Measurements from ENCODE around the gene ALDH1A1. TPM values are rescaled to one million over a fixed set of nuclear protein-coding genes. Genes with fewer than 3 reads are reported as not detected.
A peak's percentile ranks its signal among the peaks of the same experiment; 100 is the strongest.

ALDH1A1 gene
- total and polyA plus RNA-seq, 9 of the 15 experiments (the other 6 are each of a cell fraction or from before 2014, with no cell fraction given): 1.8 to 86.3 (median 24.4) TPM

GRCh38 chr9:72948575-72949243 lies 4.1 kb downstream of the ALDH1A1 start:
- FAIRE-seq (no peak), ATAC-seq (no peak), DNase-seq (ENCODE audit: extremely low read depth in 1 of 4, low spot score in 3 of 4) (no peak)
- WGBS (ENCODE audit: insufficient coverage, low coverage, missing lambda C conversion rate): 31% methylated on average over 6 of the region's 6 CpGs
- Histone ChIP-seq H3K36me3 (ENCODE audit: control insufficient read depth, insufficient read depth, low read length) (no peaks in the 10 kb centered on the region), H3K9me1 (ENCODE audit: control insufficient read depth, insufficient read depth, low read length) (no peaks in the 10 kb centered on the region), H3K27me3 (ENCODE audit: control insufficient read depth in 2 of 2, insufficient read depth in 2 of 2, low read length in 2 of 2) (no peaks in the 10 kb centered on the region), H3K4me3 (no peak overlapping the region), H3K9me3 (replicated peaks; ENCODE audit: control insufficient read depth, insufficient read depth, low read depth, low read length) (no peaks in the 10 kb centered on the region), H3K27ac (ENCODE audit: extremely low read depth, low read depth, low read length) (0 out of 3 replicates have a peak overlapping the region, but pooled peaks have one; percentile 15), H3K9ac (ENCODE audit: insufficient read depth in 1 of 2, low read depth in 2 of 2, low read length in 2 of 2) (peak overlapping the region in 1 of 2 experiments; percentile 17; a peak in 1 of 4 replicates), H3K79me2 (ENCODE audit: control insufficient read depth, insufficient read depth, low read length) (0 out of 3 replicates have a peak, but pooled peaks cover 7% of the 10 kb centered on the region), H2AFZ (ENCODE audit: low read depth, low read length) (peak overlapping the region; percentile 71), H3K4me2 (ENCODE audit: insufficient read depth, low read length) (peak overlapping the region; percentile 40), H4K20me1 (replicated peaks; ENCODE audit: control insufficient read depth, insufficient read depth, low read length) (no peaks in the 10 kb centered on the region), H3K4me1 (replicated peaks in 1 of 2; ENCODE audit: control insufficient read depth in 2 of 2, insufficient read depth in 2 of 2, low read length in 2 of 2) (peaks cover 0 to 3% of the 10 kb centered on the region in 2 experiments; a peak in 3 of 5 replicates)
- in situ Hi-C loops (cut with MboI): no loop called here
- TF ChIP-seq CBFB (CRISPR knock-in tag; IDR thresholded peaks at IDR 0.05) (no peak), ETS2 (tag; IDR thresholded peaks at IDR 0.05; ENCODE audit: borderline replicate concordance, poor library complexity, severe bottlenecking) (no peak), MLX (CRISPR knock-in tag; conservative IDR thresholded peaks at IDR 0.05) (no peak), TAF15 (IDR thresholded peaks at IDR 0.05; ENCODE audit: low read depth, low read length) (no peak), FOXJ2 (tag; IDR thresholded peaks at IDR 0.05) (no peak), CHD1 (IDR thresholded peaks at IDR 0.05; ENCODE audit: low read length) (no peak), NFIX (CRISPR knock-in tag; IDR thresholded peaks at IDR 0.05; ENCODE audit: low read depth) (no peak), GABPB1 (CRISPR knock-in tag; IDR thresholded peaks at IDR 0.05) (no peak), ZNF347 (CRISPR knock-in tag; IDR thresholded peaks at IDR 0.05; ENCODE audit: low read depth) (no peak), MXI1 (IDR thresholded peaks at IDR 0.05; ENCODE audit: low read depth, low read length) (no peak), ZNF239 (CRISPR knock-in tag; IDR thresholded peaks at IDR 0.05) (no peak)
- ChIA-PET CTCF (ENCODE audit: low intra/inter-chr PET ratio) (no interaction called here), POLR2A (no interaction called here)
- intact Hi-C loops (cut with micrococcal nuclease): no loop called here
- BruUV-seq (replicated peaks): no TSS peak
